ENCODE results near the gene ITGBL1.

GRCh38 chr13:101726681-101727080 is 274.2 kb downstream of the ITGBL1 start:
- TF ChIP-seq CTCF (IDR thresholded peaks at IDR 0.05) = no peak
- no peak for TF ChIP-seq POLR2A (IDR thresholded peaks at IDR 0.05)
